NOMO-1 (cell line): Measurements from ENCODE around the gene RPL18.

ENCODE experiments used
- DNase-seq, 2 experiments: peaks; one replicate each; lab custom pipeline; 2025; ENCODE audit not compliant: unreplicated experiment in 2 of 2; lab: John Stamatoyannopoulos, UW

Gene RPL18

GRCh38 chr19:48615231-48616040 is 3.5 kb downstream of the RPL18 start:
- DNase-seq: no peak

DNA sequence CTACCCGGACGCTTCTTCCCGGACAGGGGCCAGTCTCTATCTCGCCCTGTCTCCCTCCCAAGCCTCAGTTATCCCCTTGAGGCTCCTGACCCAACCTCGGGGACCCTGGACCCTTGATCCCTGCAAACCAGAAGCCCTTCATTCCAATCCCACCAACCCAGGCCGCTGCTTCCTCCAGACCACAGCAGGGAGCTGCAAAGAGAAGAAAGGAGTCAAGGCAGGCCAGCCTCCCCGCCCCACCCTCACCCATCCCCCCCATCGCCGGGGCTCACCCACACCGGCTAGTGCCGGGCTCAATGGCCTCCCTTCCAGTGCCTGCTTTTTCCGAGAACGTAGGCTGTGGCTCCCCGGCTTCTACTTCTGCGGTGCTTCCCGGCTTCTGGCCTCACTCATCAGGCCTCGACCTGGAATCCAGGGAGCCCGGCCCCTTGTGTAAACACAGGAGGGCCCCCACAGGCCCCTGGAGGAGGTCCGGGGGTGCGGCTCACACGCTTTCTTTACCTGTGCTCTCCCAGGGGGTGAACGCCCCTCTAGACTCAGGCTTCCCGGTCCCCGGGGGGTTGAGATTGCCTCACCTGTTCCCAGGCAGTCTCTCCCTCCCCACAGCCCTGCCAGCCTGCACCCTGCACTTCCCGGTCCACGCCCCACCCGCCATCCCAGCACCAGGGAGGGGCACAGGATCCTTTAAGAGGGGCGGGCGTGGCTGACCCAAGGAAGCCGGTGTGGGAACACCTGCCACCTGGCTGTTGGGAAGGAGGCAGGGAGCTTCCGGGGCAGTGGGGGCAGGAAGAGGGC is 4.3 kb downstream of the RPL18 start, which contains the start of gene FAM83E:
TSS of gene FAM83E (minus strand) at position 641 of the 795 bp plus-strand sequence. CDS start 1,704 bp downstream, outside the sequence.
- no peak for DNase-seq

DNA sequence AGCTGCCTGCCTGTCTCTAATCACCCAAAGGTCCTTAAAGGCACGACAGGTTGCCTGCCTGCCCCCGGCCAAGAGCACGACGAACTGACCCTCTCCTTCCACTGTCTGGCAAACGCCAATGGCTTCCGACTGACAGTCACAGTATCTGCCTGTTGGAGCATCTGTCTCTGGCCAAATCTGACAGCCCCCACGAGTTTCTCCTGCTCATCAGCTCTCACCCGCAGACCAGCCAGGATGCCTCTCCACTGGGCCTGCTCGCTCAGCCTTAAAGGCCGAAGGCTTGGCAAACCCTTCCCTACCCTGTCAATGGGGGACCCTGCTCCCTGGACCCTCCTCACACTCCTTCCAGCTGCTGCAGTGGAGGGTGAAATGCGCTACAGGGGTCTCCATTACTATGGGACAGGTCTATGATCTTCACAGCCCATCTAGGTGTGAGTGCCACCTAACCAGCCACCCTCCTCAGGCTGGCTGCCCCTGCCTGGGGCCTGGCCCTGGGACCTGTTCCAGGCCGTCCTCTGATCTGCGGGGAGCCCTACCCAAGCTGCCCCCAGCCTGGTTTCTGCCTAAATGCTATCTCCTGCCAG is 5.0 kb downstream of the RPL18 start:
- DNase-seq: no peak

GRCh38 chr19:48613024-48613851 is 5.7 kb downstream of the RPL18 start:
- no peak for DNase-seq

DNA sequence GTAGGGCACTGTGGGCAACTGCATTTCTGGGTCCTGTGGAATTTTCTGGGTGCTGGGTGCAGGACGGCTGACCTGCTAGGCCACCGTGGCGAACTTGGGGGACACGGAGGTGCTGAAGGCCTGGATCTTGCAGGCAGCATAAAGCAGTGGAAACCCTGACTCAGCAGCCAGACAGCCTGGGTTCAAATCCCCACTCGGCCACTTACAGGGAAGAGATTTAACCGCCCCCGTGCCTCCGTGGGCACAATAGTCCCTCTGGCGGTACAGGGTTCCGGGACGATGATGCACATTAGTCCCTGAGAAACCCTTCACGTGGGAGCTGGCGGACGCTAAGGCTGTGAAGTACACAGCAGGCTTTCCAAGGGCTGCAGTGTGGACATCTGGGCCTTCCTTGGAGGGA is 7.1 kb downstream of the RPL18 start:
- DNase-seq: no peak

DNA sequence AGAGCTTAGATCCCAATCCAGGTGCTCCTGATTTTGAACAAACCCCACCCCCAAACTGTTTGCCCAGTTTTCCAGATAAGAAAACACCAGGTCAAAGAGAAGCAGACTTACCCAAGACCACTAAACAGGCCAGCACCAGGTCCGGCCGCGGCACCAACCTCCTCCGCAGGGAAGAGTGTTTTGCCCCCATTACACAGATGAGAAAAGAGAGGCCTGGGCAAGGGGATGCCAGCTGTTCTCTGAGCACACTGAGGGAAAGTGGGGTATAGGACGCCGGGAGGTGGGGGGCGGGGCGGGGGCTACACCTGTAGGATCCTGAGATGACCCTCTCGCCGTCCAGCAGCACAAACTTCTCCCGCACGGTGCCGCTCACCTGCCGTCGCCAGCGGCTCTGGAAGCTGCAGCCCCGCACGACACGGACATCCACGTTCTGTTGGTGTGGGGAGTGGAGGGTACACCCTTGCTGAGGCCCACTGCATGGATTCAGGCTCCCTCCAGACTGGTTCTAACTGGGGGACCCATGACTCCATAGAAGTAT is 9.3 kb downstream of the RPL18 start:
- no peak for DNase-seq

DNA sequence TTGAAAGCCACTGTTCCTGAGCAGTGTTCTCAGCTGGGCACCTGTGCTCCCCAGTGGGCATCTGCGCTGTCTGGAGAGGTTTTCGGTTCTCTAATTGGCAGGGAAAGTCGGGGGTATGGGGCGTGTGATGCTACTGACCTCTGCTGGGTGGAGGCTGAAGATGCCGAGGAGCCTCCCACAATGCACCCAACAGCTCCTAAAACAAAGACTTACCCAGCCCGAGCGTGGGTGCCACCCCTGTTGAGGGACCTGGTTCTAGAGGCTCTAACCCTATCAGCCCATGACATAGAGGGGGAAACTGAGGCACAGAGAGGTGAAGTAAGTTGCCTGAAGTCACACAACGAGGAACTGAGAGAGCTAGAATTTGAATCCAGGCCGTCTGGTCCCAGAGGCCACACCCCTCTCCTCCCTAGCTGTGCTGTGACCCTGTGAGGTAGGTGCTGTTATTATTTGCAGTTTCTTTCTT is 10.1 kb downstream of the RPL18 start:
- DNase-seq: peak; percentile 70 to 73

GRCh38 chr19:48607359-48607755 is 11.6 kb downstream of the RPL18 start:
- DNase-seq: no peak

GRCh38 chr19:48606463-48607358 is 12.3 kb downstream of the RPL18 start, which contains the start of gene SPACA4:
Gene SPACA4, plus strand, starts transcription at chr19:48606742. Its CDS starts 237 bp downstream, at chr19:48606979.
- no peak for DNase-seq

DNA sequence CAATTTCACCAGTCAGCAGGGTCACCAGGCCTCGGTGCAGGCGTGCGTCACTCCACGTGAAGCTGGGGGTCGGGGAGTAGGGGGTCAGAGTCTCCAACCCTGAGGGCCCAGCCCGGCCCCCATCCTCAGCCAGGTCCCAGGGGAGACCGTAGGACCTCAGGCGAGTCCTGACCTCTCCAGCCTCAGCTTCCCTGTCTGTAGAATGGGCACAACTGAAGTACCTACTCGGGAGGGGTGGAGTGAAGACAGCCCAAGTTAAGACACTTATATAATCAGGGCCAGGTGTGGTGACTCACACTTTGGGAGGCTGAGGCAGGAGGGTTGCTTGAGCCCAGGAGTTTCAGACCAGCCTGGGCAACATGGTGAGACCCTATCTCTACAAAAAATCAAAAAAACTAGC is 15.1 kb downstream of the RPL18 start:
- DNase-seq: no peak

DNA sequence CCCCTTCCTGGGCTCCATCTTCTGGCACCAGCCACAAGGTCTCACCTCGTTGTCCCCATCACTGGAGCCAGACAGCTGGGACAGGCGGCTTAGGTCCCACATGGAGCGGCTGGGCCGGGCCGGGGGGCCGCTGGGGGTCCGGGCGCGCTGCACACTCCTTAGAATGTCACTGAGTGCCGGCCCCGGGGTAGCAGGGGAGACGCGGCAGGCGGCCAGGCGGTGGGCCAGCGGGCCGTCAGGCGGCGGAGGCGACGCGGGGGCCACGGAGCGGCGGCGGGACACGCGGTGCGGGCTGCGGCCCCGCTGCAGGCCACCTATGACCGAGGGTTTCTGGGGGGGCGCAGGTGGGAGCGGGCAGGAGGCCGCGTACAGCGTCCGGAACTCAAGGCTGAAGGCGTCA is 15.5 kb downstream of the RPL18 start:
- DNase-seq: no peak

DNA sequence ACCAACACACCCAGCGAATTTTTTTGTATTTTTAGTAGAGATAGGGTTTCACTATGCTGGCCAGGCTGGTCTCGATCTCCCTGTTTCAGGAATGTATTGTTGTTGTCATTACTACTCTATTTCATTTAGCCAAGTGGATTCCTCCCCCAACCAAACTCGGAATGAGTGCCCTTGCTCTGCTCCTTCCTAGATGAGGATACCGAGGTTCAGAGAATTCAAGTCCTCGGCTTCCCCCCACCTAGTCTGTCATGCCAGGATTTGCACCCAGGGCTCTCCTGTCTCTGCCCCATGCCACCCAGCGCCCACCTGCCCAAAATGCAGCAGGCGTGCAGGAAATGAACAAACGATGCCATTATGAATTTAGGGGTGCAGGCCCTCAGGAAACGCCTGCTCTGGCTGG is 16.0 kb downstream of the RPL18 start:
- DNase-seq: no peak

DNA sequence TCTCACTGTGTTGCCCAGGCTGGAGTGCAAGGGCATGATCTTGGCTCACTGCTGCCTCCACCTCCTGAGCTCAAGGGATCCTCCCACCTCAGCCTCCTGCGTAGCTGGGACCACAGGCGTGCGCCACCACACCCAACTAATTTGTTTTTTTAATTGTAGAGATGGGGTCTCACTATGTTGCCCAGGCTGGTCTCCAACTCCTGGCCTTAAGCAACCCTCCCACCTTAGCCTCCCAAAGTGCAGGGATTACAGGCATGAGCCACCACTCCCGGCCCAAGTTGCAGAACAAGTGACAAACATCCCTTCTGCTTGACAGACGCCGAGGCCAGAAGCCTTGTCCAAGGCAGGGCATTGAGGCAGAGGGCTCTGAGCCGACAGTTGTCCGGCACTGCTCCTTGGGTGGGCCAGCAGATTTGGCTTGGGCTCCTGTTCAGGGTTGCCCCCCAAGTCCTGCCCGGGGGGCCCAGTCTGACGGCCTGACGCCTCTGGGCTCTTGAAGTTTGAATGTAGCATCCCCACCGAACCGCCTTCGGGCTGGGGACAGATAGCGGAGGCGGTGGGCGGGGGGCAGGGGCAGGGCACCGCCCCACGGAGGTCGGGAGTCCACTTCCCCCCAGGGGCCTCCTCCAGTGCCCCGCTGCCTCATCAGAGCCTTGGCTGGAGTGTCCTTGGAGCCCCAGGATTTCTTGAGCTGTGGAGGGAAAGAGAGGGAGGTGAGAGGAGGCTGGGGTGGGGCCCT is 18.1 kb downstream of the RPL18 start:
- no peak for DNase-seq

GRCh38 chr19:48598996-48599700 is 19.8 kb downstream of the RPL18 start:
- no peak for DNase-seq

- DNase-seq: peak; percentile 20 to 58
Measured at GRCh38 chr19:48596679-48597465, 22.1 kb downstream of the RPL18 start.

DNA sequence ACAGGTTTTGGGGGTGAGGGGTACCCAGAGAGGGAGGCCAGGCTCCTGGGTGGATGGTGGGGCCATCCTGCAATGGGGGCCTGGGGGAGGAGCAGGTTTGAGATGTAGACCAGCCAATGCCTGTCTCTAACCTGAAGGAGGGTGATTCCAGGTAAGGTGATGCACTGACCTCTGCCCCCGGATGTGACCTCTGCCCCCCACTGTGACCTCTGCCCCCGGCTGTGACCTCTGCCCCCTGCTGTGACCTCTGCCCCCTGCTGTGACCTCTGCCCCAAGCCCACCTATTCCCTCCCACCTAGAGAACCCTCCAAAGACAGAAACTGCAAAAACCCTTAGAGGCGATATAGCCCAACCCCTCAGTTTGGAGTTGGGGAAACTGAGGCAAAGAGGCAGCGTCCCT is 22.7 kb downstream of the RPL18 start:
- DNase-seq: no peak

DNA sequence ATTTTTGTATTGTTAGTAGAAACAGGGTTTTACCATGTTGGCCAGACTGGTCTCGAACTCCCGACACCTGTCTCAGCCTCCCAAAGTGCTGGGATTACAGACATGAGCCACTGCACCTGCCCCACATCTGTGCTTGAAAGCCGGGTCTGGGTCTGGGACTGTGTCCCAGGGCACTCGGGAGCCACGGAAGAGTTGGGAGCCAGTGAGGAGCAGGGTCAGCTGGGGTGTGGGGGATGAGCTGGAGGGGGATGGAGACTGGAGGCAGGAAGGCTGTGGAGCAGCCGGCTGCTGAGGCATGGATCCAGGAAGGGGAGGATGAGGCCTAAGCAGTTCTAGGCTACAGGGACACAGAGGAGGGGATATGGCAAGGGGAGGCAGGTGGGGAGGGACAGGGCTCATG is 23.1 kb downstream of the RPL18 start:
- DNase-seq: no peak
